GM13977 (cell line): ENCODE results near the gene POLE2.
A peak's percentile ranks its signal among the peaks of the same experiment; 100 is the strongest.

ENCODE experiments used
- DNase-seq: peaks from one replicate; pipeline ENCODE4 v3.0.0; 2012; ENCODE audit warnings: low spot score
- in situ Hi-C: fragments of 300-500 bp; cut with MboI; formaldehyde crosslinking; loops from one replicate; pipeline ENCODE4 v1.12.0; 2022; ENCODE audit warnings: low sequenced_read_pairs, low pct_unique_long_range_greater_than_20kb, mixed read lengths, inconsistent platforms; ENCODE audit not compliant: unreplicated experiment
- TF ChIP-seq, protein P1 (sequence below): IDR thresholded peaks from 2 replicates; pipeline ENCODE4 v1.5.1; 2012; ENCODE audit warnings: mild to moderate bottlenecking, control low read depth; ENCODE audit not compliant: insufficient read depth; ENCODE audit errors: extremely low read depth, missing control alignments

POLE2 gene

DNA sequence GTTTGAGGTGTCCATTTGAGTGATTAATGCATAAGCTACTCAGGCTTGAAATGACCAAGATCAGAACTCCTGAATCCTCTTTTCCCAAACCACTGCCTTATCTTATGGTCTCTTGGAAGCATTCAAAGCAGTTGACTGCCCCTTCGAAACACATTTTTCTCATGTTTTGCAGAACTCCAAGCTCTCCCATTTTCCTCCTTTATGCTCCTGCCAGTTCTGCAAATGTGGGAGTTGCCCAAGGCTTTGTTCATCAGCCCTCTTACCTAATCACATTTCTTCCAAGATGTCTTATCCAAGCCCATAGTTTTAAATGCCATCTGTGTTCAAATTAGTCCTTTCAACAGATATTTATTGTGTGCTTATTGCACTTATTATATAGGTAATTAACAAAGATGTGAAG is 51.1 kb downstream of the POLE2 start:
- TF ChIP-seq, protein P1, sequence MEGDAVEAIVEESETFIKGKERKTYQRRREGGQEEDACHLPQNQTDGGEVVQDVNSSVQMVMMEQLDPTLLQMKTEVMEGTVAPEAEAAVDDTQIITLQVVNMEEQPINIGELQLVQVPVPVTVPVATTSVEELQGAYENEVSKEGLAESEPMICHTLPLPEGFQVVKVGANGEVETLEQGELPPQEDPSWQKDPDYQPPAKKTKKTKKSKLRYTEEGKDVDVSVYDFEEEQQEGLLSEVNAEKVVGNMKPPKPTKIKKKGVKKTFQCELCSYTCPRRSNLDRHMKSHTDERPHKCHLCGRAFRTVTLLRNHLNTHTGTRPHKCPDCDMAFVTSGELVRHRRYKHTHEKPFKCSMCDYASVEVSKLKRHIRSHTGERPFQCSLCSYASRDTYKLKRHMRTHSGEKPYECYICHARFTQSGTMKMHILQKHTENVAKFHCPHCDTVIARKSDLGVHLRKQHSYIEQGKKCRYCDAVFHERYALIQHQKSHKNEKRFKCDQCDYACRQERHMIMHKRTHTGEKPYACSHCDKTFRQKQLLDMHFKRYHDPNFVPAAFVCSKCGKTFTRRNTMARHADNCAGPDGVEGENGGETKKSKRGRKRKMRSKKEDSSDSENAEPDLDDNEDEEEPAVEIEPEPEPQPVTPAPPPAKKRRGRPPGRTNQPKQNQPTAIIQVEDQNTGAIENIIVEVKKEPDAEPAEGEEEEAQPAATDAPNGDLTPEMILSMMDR: no peak
- in situ Hi-C loops: loop anchor here (25.0 kb wide), 2 partner anchors 200 to 475 kb away; partner anchors contain the start of gene VCPKMT
- DNase-seq: no peak

DNA sequence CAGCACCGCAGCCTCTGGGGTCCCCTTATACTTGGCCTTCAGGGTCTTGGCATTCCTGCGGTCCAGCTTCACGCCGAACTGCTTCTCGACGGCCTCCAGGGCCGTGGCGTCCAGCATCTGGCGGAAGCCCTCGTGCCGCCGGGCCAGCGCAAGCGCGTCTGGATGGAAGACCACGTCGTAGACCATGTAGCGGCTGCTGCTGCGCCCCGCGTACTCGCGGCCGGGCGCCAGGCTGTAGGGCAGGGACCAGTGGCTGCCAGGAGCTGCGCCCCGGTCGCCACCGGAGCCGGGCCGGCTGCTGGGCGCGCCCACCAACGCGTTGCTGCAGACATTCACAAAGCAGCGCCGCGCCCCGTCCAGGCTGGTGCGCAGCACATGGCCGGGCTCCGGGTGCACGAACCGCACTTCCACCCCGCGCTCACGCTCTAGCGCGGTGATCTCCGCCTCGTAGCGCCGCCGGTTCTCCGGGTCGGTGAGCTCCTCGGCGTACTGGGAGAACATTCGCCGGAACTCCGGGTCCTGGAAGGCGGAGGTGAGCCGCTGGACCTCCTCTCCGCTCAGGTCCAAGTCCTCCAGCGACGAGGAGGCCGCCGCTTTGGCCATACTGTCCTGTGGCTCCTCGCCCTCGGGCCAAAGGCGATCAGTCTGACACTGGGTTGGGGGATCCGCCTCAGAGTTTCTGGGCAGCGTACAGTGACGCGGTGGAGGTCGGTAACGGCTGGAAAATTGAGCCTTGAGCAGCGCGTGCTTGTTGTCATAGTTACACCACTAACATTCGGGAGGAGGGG is 53.3 kb downstream of the POLE2 start, which contains the start of gene DNAAF2:
DNAAF2 (minus strand) TSS at position 698 of the 788 bp plus-strand sequence; CDS start at position 603, 95 bp downstream.
- TF ChIP-seq, protein P1: no peak
- peak; percentile 46 for DNase-seq
- in situ Hi-C loops: loop anchor here (25.0 kb wide), 2 partner anchors 203 to 478 kb away; partner anchors contain the start of gene VCPKMT

DNA sequence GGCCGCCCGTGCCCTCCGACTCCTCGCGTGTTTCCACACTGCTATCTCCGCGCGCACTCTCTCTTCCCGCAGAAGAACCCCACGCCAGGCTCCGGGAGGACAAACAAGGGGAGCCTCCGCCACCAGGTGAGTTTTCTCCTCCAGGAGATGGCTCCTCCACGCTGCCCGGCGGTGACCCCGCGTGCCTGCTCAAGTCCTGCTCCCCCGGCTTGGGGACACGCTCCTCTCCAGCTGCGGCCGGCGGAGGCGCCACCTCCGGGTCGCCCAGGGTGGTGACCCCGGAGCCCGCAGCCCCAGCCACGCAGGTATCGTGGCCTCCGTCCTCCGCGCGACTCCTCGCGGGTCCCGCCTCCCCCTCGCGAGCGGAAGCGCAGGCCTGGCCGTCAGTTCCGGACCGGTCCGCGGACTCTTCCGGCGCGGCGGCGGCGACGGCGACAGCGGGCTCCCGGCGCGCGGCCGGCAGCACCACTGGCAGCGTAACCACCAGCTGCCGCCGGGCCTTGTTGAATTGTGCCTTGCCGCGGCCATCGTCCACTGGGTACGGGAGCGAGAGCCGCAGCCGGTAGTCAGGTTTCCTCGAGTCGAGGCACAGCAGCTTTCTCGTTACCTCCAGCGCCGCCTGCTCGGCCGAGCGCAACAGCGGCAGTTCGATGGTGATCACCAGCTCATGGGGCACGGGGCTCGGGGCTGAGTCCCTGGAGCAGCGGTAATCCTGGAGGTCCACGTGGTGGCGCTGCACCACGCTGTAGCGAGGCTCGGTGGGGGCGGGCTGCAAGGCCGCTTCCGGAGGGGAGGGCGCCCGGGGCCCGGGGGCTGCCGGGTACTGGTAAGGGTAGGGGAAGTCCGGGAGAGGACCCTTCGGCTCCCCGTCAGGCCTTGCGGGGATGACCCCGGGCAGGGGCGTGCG is 54.1 kb downstream of the POLE2 start:
- TF ChIP-seq, protein P1: peak; percentile 96
- peak; percentile 94 for DNase-seq
- in situ Hi-C loops: loop anchor here (25.0 kb wide), 2 partner anchors 203 to 478 kb away; partner anchors contain the start of gene VCPKMT

DNA sequence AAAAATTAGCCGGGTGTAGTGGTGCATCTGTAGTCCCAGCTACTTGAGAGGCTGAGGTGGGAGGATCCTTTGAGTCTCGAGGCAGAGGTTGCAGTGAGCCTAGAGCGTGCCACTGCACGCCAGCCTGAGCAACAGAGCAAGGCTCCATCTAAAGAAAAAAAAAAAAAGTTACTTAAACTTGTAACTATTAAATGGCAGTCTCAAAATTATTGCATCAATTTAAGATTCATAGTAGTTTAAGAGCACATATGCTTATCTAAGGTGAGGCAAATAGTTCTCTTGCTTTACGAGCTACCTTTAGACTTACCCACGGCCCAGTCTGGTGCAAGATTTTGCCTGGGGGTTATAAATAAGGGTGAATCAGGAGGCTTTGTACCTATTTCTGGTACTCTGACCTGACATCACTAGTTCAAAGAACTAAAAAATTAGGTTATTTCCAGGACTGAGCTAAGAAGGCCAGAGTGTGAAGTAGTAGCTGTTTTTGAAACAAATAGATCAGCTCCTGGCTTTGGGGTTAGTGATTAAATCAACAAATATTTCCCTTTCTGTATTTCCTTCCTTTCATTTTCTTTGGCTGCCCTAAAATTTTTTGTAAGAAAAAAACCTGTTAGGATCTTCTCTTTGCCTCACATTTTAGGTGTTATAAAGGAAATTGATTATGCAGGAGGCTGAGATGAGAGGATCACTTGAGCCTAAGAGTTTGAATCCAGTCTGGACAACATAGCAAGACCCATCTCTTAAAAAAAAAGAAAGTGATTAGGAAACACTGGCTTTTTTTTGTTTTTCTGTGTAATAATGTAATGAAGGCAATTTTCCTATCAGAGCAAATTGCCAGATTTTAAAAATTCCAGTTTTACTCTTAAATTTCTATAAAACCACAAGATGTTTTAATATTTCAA is 63.8 kb downstream of the POLE2 start:
- DNase-seq: peak; percentile 55
- in situ Hi-C loops: no loop called here
- TF ChIP-seq, protein P1: no peak

DNA sequence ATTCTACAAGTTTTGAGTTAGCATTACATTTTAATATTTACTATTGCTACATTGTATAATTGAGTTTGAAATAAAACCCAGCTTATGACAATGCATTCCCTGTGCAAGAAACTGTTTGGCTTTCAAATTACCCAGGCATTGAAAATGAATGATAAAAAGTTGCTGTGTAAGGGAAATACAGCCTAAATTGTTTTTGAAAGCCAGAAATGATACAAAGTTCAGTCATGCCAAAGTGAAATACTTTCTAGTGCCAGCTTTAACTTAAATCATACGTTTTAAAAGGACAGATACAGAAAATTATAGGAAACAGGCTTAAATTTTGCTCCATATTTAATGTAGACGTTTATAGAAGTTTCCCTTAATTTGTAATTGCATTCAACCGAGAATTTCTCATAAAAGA is 64.6 kb downstream of the POLE2 start:
- in situ Hi-C loops: no loop called here
- DNase-seq: no peak
- TF ChIP-seq, protein P1: no peak
